Hepatocyte (in vitro differentiated cells): ENCODE results near the gene ARV1.

ENCODE experiments used
- EZH2 ChIP-seq: fragments of 200-600 bp; sonication (generic); IDR thresholded peaks from 2 replicates; pipeline ENCODE4 v1.6.1; 2016; ENCODE audit warnings: antibody characterized with exemption, mild to moderate bottlenecking, borderline replicate concordance
- EZH2phosphoT487 ChIP-seq: fragments of 200-600 bp; sonication (generic); IDR thresholded peaks from one replicate; pipeline ENCODE4 v1.6.1; 2018; ENCODE audit warnings: antibody characterized with exemption, mild to moderate bottlenecking, low read depth, moderate library complexity; ENCODE audit not compliant: unreplicated experiment, severe bottlenecking

- TF ChIP-seq EZH2 = no peak
- no peak for TF ChIP-seq EZH2phosphoT487
These were observed 4.9 kb downstream of the ARV1 start for GRCh38 chr1:230983811-230984210.
